HCT116 (cell line): Measurements from ENCODE around the gene CDX1. TPM values are rescaled to one million over a fixed set of nuclear protein-coding genes. Genes with fewer than 3 reads are reported as not detected.

Source experiments
- ATAC-seq: fragments of 200-7000 bp; cut with Tn5 transposase; 2 replicates; pipeline ENCODE4 v1.9.1; 2020; ENCODE audit warnings: mild to moderate bottlenecking, moderate library complexity
- BruUV-seq: library from RNA; stranded (reverse); fragments of 400-500 nt; replicated peaks from 2 replicates; lab custom pipeline; 2021; lab: Mats Ljungman, UMichigan
- CTCF ChIA-PET: fragments of 300-600 bp; sonication (Branson Sonifier 250); formaldehyde crosslinking; loops from one replicate; lab custom pipeline; 2021; ENCODE audit warnings: antibody characterized with exemption; lab: Charles Lee
- POLR2A ChIA-PET: fragments of 300-600, 350-600 bp; sonication (Branson Sonifier 250); formaldehyde crosslinking; loops from one replicate; lab custom pipeline; 2021; ENCODE audit warnings: antibody characterized with exemption; lab: Charles Lee
- RAD21 ChIA-PET, 2 experiments: fragments of 300-600 bp; sonication (Branson Sonifier 250); formaldehyde crosslinking; loops; one replicate each; lab custom pipeline; 2023; ENCODE audit warnings: low total read pairs in 2 of 2; ENCODE audit not compliant: uncharacterized antibody in 2 of 2, unreplicated experiment in 2 of 2, low non-redundant PET in 1 of 2; lab: Charles Lee
- DNase-seq: peaks from one replicate; pipeline ENCODE4 v3.0.0-alpha.2; 2010; ENCODE audit warnings: low read depth, low spot score
- H2AFZ ChIP-seq: fragments of 200-600 bp; shearing (Covaris generic), sonication (generic); 2 replicates; pipeline ENCODE4 v1.6.1; 2017; ENCODE audit warnings: low read depth, mixed run types, mixed read lengths, antibody characterized with exemption, low read length; ENCODE audit not compliant: poor library complexity, severe bottlenecking
- H3K27ac ChIP-seq: 2 replicates; pipeline ENCODE4 v1.5.1; 2012; ENCODE audit warnings: low read depth, low read length
- H3K27me3 ChIP-seq: fragments of 200-600 bp; sonication (generic); 2 replicates; pipeline ENCODE4 v1.6.1; 2016; ENCODE audit warnings: mixed run types, low read length, mixed read lengths; ENCODE audit not compliant: insufficient read depth
- H3K36me3 ChIP-seq, 2 experiments: fragments of 200-500 bp in 1 of 2; fragments of 200-600 bp in 1 of 2; sonication (Bioruptor generic) in 1 of 2; sonication (generic) in 1 of 2; 2 replicates each; pipeline versions ENCODE4 v1.5.1 to v1.6.1; 2014 to 2016; ENCODE audit warnings: low read length in 2 of 2, inconsistent platforms in 1 of 2, mixed read lengths in 1 of 2, mixed run types in 1 of 2; ENCODE audit not compliant: insufficient read depth in 2 of 2, control insufficient read depth in 1 of 2
- H3K4me1 ChIP-seq, 2 experiments: fragments of 200-600 bp in 1 of 2; sonication (generic) in 1 of 2; 2 replicates each; pipeline versions ENCODE4 v1.5.1 to v1.6.1; 2012 to 2017; ENCODE audit warnings: low read length in 2 of 2, inconsistent platforms in 1 of 2, mild to moderate bottlenecking in 1 of 2, mixed read lengths in 1 of 2, mixed run types in 1 of 2, moderate library complexity in 1 of 2; ENCODE audit not compliant: insufficient read depth in 2 of 2, control insufficient read depth in 1 of 2
- H3K4me2 ChIP-seq: fragments of 200-600 bp; sonication (generic); 2 replicates; pipeline ENCODE4 v1.6.1; 2017; ENCODE audit warnings: mixed run types, low read length, mixed read lengths
- H3K4me3 ChIP-seq, 2 experiments: fragments of 200-600 bp in 1 of 2; sonication (generic) in 1 of 2; replicated peaks in 1 of 2; 2 replicates each; pipeline ENCODE4 v1.5.1; 2011 to 2016; ENCODE audit warnings: low read length in 2 of 2, control low read depth in 1 of 2, low read depth in 1 of 2, mild to moderate bottlenecking in 1 of 2, mixed read lengths in 1 of 2, mixed run types in 1 of 2
- H3K79me2 ChIP-seq: fragments of 200-600 bp; sonication (generic); 2 replicates; pipeline ENCODE4 v1.6.1; 2017; ENCODE audit warnings: mild to moderate bottlenecking, mixed run types, low read length, moderate library complexity, mixed read lengths; ENCODE audit not compliant: insufficient read depth
- H3K9ac ChIP-seq: fragments of 200-600 bp; sonication (generic); 2 replicates; pipeline ENCODE4 v1.6.1; 2016; ENCODE audit warnings: low read length, mixed read lengths
- H3K9me2 ChIP-seq: fragments of 200-600 bp; sonication (generic), shearing (Covaris generic); 2 replicates; pipeline ENCODE4 v1.6.1; 2017; ENCODE audit warnings: mixed run types, mild to moderate bottlenecking, moderate library complexity; ENCODE audit not compliant: insufficient read depth
- H3K9me3 ChIP-seq, 2 experiments: fragments of 200-500 bp in 1 of 2; fragments of 200-600 bp in 1 of 2; sonication (Bioruptor generic) in 1 of 2; sonication (generic) in 1 of 2; 2 replicates each; pipeline ENCODE4 v1.6.1; 2014 to 2017; ENCODE audit warnings: low read length in 2 of 2, mixed read lengths in 2 of 2, inconsistent platforms in 1 of 2, low read depth in 1 of 2, mild to moderate bottlenecking in 1 of 2, mixed run types in 1 of 2, moderate library complexity in 1 of 2; ENCODE audit not compliant: control insufficient read depth in 1 of 2, insufficient read depth in 1 of 2
- H4K20me1 ChIP-seq: fragments of 200-600 bp; sonication (generic), shearing (Covaris generic); 2 replicates; pipeline ENCODE4 v1.6.1; 2017; ENCODE audit warnings: mixed run types, mild to moderate bottlenecking, moderate library complexity; ENCODE audit not compliant: insufficient read depth
- CEBPB ChIP-seq: IDR thresholded peaks from 2 replicates; pipeline ENCODE4 v1.6.1; 2012; ENCODE audit warnings: low read depth
- EGR1 ChIP-seq: IDR thresholded peaks from 2 replicates; pipeline ENCODE4 v1.6.1; 2012; ENCODE audit warnings: low read depth
- ELF1 ChIP-seq: IDR thresholded peaks from 2 replicates; pipeline ENCODE4 v1.6.1; 2012; ENCODE audit warnings: low read depth, borderline replicate concordance
- EZH2 ChIP-seq: fragments of 200-600 bp; sonication (generic); IDR thresholded peaks from 2 replicates; pipeline ENCODE4 v1.6.1; 2017; ENCODE audit warnings: antibody characterized with exemption, mixed run types
- FOSL1 ChIP-seq: IDR thresholded peaks from 2 replicates; pipeline ENCODE4 v1.6.1; 2012; ENCODE audit warnings: low read depth
- JUND ChIP-seq: IDR thresholded peaks from 2 replicates; pipeline ENCODE4 v1.6.1; 2012
- POLR2A ChIP-seq: IDR thresholded peaks from 2 replicates; pipeline ENCODE4 v1.7.0; 2011; ENCODE audit warnings: borderline replicate concordance; ENCODE audit not compliant: insufficient read depth, insufficient read length; ENCODE audit errors: extremely low read depth
- POLR2AphosphoS5 ChIP-seq: IDR thresholded peaks from 2 replicates; pipeline ENCODE4 v1.6.1; 2011; ENCODE audit warnings: mild to moderate bottlenecking, low read depth, low read length, moderate library complexity
- RAD21 ChIP-seq: IDR thresholded peaks from 2 replicates; pipeline ENCODE4 v1.6.1; 2012; ENCODE audit warnings: low read depth, mild to moderate bottlenecking
- SIN3A ChIP-seq: IDR thresholded peaks from 2 replicates; pipeline ENCODE4 v1.6.1; 2012; ENCODE audit warnings: low read depth
- SP1 ChIP-seq: IDR thresholded peaks from 2 replicates; pipeline ENCODE4 v1.6.1; 2012; ENCODE audit warnings: low read depth
- TCF7L2 ChIP-seq: IDR thresholded peaks from 2 replicates; pipeline ENCODE4 v1.7.0; 2011; ENCODE audit warnings: borderline replicate concordance, inconsistent platforms; ENCODE audit not compliant: insufficient read depth, insufficient read length; ENCODE audit errors: extremely low read depth
- YY1 ChIP-seq: IDR thresholded peaks from 2 replicates; pipeline ENCODE4 v1.6.1; 2011; ENCODE audit warnings: low read length, low read depth, moderate library complexity, mild to moderate bottlenecking; ENCODE audit not compliant: insufficient replicate concordance; ENCODE audit errors: extremely low read depth
- ZFX ChIP-seq: fragments of 450-650 bp; IDR thresholded peaks from 2 replicates; pipeline ENCODE4 v1.6.1; 2017
- ZNF274 ChIP-seq: fragments of 200-500 bp; sonication (Bioruptor generic); IDR thresholded peaks from 2 replicates; pipeline ENCODE4 v1.6.1; 2014; ENCODE audit warnings: mild to moderate bottlenecking, low read depth, low read length, inconsistent platforms
- intact Hi-C: fragments of 100-400 bp; cut with micrococcal nuclease; formaldehyde crosslinking; loops from 2 replicates; pipeline ENCODE4 v1.10.0; 2022
- total RNA-seq: library from RNA; stranded (reverse); gene quantifications from one replicate; pipeline ENCODE4 v1.2.1, GENCODE V29; 2021; ENCODE audit not compliant: unreplicated experiment
- TF ChIP-seq, protein P1 (sequence below): IDR thresholded peaks from 2 replicates; pipeline ENCODE4 v1.6.1; 2012
- TF ChIP-seq, protein P2 (sequence below): IDR thresholded peaks from 2 replicates; pipeline ENCODE4 v1.6.1; 2012
- TF ChIP-seq, protein P3 (sequence below): IDR thresholded peaks from 2 replicates; pipeline ENCODE4 v1.6.1; 2012; ENCODE audit warnings: low read depth
- TF ChIP-seq, protein P4 (sequence below): IDR thresholded peaks from 2 replicates; pipeline ENCODE4 v1.6.1; 2011; ENCODE audit warnings: mild to moderate bottlenecking, low read length, moderate library complexity; ENCODE audit not compliant: insufficient replicate concordance; ENCODE audit errors: extremely low read depth

The CDX1 gene
- total RNA-seq, 1 experiment from 2014 or later: not detected

DNA sequence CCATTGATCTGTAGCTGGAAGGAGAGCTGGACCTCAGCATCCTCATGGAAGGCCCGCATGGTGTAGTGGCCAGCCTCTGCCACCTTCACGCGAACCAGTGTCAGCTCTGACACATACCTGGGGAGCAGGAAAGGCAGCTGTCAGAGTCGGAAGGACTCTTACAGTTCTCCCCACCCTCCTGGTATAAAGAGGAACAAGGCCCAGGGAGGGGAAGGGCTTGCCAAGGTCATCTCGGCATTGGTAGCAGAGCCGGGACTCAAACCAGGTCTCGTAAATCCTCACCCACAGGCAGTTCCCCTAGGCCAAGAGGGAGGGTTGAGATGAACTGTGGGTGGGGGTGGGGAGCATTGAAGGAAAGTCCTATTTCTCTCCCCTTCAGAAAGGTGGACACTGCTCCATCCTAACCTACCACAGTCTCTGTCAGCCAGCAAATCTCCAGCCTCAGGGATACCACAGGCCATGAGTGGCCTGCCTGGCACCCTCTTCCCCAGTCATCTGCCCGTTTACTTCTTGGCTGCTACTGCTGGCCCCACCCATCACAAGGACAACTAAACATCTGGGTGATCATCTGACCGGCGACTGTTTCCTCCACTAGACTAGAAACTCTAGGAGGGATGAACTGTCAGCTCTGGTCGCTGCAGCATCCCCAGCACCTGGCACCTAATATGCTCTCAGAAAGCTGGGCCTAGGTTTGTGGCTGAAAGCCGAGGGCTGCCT, 34.4 kb upstream of the CDX1 start:
- Histone ChIP-seq H3K9me2 (no peaks in the 10 kb centered on the region), H4K20me1 (no peaks in the 10 kb centered on the region), H3K27ac (no peak overlapping the region), H3K79me2 (no peaks in the 10 kb centered on the region), H3K4me3 (no peak overlapping the region), H3K36me3 (no peaks in the 10 kb centered on the region), H3K4me1 (peaks cover 0 to 9% of the 10 kb centered on the region in 2 experiments; a peak in 1 of 4 replicates), H2AFZ (no peak overlapping the region), H3K4me2 (no peak overlapping the region), H3K9me3 (no peaks in the 10 kb centered on the region), H3K9ac (no peak overlapping the region), H3K27me3 (no peaks in the 10 kb centered on the region)
- RAD21 ChIA-PET: no interaction called here
- BruUV-seq: no TSS peak
- TF ChIP-seq YY1 (no peak), ELF1 (no peak), SP1 (no peak), JUND (no peak), SIN3A (no peak), POLR2A (no peak), EZH2 (no peak), POLR2AphosphoS5 (no peak), RAD21 (no peak), FOSL1 (no peak), ZFX (no peak), EGR1 (no peak), CEBPB (no peak), TCF7L2 (no peak), ZNF274 (no peak)
- TF ChIP-seq, protein P1, sequence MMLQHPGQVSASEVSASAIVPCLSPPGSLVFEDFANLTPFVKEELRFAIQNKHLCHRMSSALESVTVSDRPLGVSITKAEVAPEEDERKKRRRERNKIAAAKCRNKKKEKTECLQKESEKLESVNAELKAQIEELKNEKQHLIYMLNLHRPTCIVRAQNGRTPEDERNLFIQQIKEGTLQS: no peak
- TF ChIP-seq, protein P2, sequence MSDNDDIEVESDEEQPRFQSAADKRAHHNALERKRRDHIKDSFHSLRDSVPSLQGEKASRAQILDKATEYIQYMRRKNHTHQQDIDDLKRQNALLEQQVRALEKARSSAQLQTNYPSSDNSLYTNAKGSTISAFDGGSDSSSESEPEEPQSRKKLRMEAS: no peak
- TF ChIP-seq, protein P3, sequence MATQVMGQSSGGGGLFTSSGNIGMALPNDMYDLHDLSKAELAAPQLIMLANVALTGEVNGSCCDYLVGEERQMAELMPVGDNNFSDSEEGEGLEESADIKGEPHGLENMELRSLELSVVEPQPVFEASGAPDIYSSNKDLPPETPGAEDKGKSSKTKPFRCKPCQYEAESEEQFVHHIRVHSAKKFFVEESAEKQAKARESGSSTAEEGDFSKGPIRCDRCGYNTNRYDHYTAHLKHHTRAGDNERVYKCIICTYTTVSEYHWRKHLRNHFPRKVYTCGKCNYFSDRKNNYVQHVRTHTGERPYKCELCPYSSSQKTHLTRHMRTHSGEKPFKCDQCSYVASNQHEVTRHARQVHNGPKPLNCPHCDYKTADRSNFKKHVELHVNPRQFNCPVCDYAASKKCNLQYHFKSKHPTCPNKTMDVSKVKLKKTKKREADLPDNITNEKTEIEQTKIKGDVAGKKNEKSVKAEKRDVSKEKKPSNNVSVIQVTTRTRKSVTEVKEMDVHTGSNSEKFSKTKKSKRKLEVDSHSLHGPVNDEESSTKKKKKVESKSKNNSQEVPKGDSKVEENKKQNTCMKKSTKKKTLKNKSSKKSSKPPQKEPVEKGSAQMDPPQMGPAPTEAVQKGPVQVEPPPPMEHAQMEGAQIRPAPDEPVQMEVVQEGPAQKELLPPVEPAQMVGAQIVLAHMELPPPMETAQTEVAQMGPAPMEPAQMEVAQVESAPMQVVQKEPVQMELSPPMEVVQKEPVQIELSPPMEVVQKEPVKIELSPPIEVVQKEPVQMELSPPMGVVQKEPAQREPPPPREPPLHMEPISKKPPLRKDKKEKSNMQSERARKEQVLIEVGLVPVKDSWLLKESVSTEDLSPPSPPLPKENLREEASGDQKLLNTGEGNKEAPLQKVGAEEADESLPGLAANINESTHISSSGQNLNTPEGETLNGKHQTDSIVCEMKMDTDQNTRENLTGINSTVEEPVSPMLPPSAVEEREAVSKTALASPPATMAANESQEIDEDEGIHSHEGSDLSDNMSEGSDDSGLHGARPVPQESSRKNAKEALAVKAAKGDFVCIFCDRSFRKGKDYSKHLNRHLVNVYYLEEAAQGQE: no peak
- TF ChIP-seq, protein P4, sequence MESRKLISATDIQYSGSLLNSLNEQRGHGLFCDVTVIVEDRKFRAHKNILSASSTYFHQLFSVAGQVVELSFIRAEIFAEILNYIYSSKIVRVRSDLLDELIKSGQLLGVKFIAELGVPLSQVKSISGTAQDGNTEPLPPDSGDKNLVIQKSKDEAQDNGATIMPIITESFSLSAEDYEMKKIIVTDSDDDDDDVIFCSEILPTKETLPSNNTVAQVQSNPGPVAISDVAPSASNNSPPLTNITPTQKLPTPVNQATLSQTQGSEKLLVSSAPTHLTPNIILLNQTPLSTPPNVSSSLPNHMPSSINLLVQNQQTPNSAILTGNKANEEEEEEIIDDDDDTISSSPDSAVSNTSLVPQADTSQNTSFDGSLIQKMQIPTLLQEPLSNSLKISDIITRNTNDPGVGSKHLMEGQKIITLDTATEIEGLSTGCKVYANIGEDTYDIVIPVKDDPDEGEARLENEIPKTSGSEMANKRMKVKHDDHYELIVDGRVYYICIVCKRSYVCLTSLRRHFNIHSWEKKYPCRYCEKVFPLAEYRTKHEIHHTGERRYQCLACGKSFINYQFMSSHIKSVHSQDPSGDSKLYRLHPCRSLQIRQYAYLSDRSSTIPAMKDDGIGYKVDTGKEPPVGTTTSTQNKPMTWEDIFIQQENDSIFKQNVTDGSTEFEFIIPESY: no peak
- DNase-seq (no peak), ATAC-seq (no peak)
- POLR2A ChIA-PET: no interaction called here
- intact Hi-C loops: no loop called here
- CTCF ChIA-PET: no interaction called here
